Measurements from ENCODE around the gene STUM.

- TF ChIP-seq CTCF (conservative IDR thresholded peaks at IDR 0.05 in 1 of 2, IDR thresholded peaks at IDR 0.05 in 1 of 2; ENCODE audit: extremely low read depth in 1 of 2, insufficient read depth in 1 of 2, low read depth in 1 of 2, low read length in 2 of 2) (no peak), EZH2 (IDR thresholded peaks at IDR 0.05; ENCODE audit: borderline replicate concordance, low read length) (no peak)
These were observed 107.6 kb downstream of the STUM start for GRCh38 chr1:226656201-226656600.
